Measurements from ENCODE around the gene SULT4A1.
A peak's percentile ranks its signal among the peaks of the same experiment; 100 is the strongest.

Gene SULT4A1

DNA sequence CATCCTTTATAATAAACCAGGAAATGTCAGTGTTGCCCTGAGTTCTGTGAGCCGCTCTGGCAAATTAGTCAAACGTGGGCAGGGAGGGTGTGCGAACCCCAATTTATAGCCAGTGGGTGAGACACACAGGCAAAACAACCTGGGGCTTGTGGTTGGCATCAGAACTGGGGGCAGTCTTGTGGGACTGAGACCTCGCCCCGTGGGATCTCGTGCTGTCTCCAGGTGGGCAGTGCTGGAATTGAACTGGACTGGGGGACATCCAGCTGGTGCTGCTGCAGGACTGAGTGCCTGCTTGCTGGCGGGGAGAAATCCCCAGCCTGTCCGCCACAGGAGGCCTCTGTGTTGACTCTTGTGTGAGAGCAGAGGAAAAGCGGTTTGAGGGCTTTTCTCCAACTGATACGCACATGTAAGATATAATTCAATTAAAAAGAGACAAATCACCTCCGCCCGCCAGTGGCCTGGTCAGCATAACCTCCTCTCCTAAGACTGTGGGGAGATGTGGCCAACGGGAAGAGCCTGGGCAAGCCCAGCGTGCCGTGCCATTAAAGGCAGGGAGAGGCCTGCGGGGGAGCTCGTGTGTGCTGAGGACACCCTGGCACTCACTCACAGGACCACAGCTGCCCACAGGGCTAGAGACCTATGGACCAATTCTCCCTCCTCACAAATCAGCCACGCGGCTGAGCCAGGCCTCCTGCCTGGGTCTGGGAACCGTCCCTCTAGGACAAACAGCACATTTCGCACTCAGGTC lies 18.4 kb downstream of the SULT4A1 start:
- no peak for DNase-seq

GRCh38 chr22:43841742-43842141 lies 20.6 kb downstream of the SULT4A1 start:
- no peak for DNase-seq

DNA sequence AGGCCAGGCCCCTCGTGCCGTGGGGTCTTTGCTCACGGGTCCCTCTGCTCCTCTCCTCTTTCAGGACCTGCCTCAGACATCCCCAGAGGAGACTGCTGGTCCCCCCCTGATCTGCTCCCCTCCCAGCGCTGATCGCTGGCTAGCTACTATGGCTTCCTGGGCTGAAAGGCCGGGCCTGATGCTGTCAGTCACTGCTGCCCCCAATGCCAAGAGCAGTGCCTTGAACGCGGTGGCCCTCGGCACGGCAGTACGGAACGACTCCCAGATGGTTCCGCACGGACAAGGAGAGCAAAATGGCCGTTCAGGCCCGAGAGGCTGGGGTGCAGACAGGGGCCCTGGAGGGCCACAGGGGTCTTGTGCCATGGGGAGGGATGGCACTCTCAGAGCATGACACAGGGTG lies 21.5 kb downstream of the SULT4A1 start:
- DNase-seq: no peak

DNA sequence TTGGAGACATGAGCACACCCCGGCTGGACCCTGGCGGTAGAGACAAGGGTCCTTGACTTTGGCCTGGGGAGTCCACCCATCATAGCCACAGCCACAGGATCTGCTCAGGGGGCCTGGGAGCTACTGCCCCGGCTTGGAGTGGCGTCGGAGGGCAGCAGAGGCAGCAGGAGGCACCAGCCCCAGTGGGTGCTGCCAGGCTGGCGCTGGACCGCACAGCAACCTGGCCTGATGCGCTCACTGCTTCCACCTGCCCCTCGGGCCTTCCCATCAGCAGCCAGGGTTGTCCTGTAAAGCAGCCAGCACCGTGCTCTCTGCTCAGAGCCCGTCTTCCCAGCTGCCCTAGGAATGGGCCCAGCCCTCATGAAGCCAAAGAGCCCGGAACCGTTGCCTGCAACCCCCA lies 21.9 kb downstream of the SULT4A1 start:
- DNase-seq: no peak

DNA sequence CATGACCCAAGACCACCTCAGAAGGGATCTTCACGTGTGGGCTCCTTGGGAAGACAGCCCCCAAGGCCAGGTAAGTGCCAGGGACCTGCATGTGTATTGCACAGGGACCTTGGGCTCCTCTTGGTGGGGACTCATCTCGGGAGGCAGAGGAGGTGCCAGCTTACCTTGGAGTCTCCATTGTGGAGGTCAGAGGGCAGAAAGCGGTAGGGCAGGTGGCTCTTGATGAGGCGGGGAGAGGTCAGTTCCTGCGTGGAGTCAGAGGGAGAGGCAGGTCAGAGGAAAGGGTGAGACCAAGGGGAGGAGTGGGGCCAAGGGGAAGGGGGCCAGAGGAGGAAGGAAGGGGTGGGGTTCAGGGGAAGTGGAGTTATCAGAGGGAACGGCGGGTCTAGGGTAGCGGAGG lies 22.5 kb downstream of the SULT4A1 start:
- DNase-seq: no peak

DNA sequence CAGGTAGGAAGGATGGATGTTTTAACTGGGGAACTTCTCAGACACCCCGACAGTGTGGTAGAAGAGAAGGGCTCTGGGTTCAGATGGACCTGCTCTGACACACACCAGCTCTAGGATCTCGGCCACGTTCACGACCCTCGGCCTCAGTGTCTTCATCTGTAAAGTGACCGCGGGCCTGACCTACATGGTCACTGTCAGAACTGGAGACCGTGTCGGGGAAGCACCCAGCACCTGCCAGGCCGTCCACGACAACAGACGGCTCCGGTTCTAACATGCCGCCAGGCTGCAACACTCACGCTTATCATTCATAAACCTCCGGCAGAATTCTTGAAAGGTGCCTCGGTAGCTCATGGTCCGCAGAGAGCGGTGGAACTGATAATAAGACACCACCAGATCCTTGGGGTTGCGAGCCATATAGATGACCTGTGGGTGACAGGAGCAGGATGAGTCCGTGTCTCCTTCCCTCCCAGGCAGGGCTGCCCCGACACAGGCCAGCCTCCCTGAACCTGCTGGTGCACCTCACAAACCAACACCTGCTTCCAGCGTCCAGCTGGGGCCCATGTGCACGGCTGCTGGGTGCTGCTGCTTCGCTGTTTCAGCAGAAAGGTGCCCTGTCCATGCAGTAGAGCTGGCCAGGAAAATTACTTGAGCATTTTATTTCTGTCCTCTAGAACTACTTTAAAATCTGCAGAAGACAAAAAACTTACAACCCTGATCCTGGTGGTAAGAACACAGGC lies 23.6 kb downstream of the SULT4A1 start:
- DNase-seq: no peak

- no peak for DNase-seq
These were observed 24.2 kb downstream of the SULT4A1 start for GRCh38 chr22:43838161-43838560.

DNA sequence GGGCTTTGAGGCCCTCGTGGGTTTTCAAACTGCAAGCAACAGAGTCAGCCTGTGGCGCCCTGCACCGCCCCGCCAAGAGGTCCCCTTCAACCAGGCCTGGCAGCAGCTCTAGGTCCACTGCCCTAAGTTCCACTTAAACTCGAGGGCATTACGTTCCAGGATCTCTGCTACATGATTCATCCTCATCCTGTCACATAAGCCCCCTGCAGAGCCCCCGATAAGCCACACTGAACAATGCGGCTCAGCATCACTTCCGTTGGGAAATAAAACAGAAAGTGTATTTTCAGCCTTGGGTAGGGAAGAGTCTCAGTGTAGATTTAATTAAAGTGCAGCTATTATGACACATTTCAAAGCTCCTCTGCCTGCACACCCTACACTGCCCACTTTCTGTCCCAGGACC lies 24.6 kb downstream of the SULT4A1 start:
- no peak for DNase-seq

DNA sequence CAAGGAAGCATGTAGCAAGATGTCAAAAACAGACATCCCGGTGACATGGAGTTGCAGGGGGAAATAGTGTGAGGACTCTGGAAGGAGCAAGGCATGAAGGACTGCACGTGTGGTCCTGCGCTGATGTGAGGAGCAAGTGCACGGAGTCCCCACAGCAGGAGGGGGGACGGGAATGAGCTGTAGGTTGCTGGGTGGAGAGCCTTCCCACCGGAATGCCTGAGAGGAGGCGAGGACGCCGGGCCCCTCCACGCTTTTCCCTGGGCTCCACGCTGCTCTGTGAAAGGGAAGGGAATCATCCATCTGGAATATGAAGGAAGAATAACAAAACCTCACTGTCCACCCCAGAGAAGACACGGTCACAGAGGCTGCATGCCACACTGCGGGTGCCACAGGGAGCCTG lies 26.6 kb downstream of the SULT4A1 start:
- no peak for DNase-seq

DNA sequence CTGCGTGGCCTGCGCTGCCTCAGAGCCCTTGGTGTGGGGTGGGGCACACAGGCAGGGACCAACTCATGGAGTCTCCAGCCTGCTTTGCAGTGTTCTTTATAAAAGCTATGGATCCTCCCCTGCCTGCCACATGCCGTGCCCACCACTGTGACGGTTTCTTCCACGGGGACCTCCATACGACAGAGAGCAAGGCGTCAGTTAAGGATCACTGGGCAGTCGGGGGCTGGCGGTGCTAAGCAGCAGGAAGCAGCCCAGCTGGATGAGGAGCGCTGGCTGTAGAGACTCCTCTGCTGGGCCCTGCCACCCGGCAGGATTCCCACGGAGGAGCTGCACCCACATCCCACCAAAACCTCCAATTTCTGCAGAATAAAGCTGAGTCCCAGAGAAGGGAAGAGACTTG lies 27.1 kb downstream of the SULT4A1 start:
- DNase-seq: no peak

DNA sequence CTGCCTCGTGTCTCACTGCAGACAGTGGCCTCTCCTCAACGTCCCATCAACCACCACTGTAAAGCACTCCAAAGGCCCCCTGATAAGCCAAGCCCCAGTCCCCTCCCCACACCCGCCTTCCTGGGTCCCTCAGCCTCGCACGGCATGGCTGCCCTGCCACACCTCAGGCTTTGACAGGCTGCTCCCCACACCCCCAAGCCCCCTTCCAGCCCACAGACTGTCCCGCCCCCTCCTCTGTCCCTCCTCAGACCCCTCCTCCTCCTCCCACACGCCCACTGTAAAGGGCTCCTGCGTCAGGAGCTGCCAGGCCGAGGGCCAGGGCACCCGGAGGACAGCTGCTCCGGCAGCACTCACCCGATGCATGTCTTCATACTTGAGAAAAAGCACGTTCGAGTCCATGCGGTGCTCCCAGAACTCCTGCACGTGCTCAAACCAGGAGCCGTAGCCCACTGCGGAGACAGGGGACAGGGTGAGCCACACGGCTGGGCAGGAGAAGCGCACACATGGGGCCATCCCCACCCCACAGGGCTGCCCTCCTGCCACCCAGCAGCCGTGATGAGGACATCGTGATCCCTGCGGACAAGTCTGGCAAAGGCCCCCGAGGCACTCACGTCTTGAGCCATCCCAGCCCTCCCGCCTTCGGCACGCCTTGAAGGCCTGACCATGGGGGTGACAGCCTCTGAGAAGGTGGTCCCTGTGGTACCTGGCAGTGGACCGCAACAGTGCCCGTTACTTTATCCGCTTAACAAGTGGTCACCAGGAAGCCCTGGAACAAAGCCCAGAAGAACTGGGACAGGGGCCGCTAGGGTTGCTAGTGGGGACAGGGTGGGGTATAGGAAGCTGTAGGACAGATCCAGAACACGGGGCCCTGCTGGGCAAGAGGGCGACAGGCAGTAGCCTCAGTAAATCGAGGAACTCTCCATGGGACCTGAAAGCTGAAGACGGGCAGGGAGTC lies 28.8 kb downstream of the SULT4A1 start:
- peak; percentile 20 for DNase-seq

DNA sequence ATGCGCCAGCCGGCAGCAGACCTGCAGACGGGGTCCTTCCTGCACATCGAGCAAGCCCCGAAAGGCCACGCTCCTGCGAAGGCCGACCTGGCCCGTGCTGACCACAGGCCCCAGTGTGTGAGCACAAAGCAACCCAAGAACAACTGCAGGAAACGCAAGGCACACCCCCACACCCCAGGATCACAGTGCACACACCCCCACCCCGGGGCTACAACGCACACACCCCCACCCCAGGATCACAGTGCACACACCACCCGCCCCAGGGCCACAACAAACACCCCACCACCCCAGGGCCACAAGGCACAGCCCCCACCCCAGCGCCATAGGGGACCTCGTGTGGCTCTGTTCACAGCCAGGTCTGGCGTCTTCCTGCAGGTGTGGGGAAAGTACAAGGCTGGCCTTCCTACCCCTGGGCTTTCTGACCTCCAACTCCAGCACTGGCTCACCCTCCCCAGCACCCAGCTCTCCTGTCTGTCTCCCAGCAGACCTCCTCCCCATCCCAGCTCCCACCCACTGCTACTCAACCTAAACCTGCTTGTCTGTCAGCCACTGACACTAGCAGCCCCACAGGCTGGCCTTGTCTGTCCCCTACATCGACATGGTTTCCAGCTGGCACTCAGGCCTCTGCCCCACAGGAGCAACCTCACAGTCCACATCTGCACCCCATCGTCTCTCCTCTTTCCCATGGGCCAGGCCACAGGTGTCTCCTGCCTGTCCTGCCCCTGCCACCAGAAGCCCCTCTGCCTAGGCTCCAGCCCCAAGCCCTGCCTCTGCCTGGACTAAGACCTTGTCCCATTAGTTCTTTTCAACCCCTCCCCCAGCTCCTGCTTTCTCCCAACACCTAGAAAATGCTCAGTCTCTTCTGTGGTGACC lies 29.7 kb downstream of the SULT4A1 start:
- peak; percentile 21 for DNase-seq

GRCh38 chr22:43831561-43832392 lies 30.5 kb downstream of the SULT4A1 start:
- DNase-seq: no peak

DNA sequence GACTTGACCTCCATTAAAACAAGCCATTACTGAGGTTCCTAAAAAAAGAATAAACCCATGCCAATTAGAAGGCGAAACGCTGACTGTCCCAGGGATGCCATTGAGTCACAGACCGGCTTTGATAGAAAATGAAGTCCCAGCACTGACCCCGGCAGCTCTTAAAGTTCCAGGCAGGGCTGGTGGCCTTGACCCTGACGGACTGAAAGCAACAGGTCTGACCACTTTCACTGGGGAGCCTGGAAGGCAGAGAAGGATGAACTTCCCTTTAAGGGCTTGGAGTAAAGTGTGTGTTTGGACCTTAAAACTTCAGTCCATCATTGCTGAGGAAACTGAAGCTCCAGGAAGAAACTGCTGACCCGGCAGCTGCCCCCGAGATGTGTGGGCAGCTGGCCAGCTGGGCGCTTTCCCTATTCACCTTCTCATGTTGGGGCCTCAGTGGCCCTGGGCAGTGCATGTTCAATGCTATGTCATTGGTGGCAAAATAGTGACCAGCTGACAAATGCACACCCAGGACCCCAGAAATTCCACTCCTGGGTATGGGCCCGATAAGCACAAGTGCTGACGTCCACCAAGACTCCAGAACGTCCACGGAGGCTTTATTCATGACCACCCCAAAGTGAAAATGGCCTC lies 31.3 kb downstream of the SULT4A1 start:
- DNase-seq: no peak

- peak; percentile 58 for DNase-seq
These were observed 32.1 kb downstream of the SULT4A1 start for GRCh38 chr22:43829904-43830851.

GRCh38 chr22:43828998-43829782 lies 33.1 kb downstream of the SULT4A1 start:
- DNase-seq: peak; percentile 80

GRCh38 chr22:43828725-43828997 lies 33.7 kb downstream of the SULT4A1 start:
- DNase-seq: no peak

DNA sequence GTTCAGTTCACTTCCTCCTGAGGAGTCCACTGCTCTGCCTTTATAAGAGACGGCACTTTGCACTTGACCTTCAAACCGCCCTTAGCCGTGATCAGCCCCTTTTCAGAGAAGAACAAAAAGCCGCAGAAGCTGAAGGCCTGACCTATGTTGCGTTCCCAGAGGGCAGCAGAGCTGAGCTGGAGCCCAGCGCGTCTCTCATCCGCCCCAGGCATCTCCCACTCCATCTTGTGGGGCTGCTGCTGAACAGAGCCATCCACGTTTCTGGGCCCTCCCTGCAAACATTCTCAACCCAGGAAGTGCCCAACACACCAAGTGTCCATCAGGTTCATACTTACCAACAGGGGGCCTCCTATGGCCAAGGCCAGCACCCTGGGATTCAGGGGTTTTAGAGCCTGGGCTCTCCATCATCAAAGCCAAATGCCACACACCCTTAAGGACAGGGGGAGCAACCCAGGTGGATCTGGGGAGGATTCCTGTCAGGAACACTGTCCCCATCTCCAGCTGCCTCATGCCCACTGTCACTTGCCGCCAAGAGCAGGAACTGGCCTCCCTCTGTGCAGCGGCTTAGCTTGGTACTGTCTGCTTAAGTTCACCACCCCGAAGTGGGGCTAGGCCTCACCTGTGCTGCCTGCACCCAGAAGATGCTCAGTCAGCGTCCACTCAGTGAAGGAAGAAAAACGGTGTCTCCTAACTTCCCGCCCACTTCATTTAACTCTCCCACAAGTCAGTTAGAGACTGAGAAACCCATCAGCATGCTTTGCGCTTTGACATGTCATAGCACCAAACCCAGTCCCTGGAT lies 34.2 kb downstream of the SULT4A1 start:
- DNase-seq: no peak

Measured in left hindlimb (tissue), 1 donor.